HEK293T (cell line): ENCODE results near the gene TMEM123.

Source experiments
- ARNT ChIP-seq: fragments of 450-650 bp; IDR thresholded peaks from 2 replicates; pipeline ENCODE4 v1.6.1; 2017; ENCODE audit warnings: mild to moderate bottlenecking
- BHLHE40 ChIP-seq: fragments of 450-650 bp; IDR thresholded peaks from 2 replicates; pipeline ENCODE4 v1.6.1; 2016; ENCODE audit warnings: mild to moderate bottlenecking, moderate library complexity, borderline replicate concordance
- FOXK2 ChIP-seq: fragments of 450-650 bp; IDR thresholded peaks from 2 replicates; pipeline ENCODE4 v1.6.1; 2016; ENCODE audit warnings: mild to moderate bottlenecking
- FOXM1 ChIP-seq: fragments of 450-650 bp; IDR thresholded peaks from 2 replicates; pipeline ENCODE4 v1.6.1; 2017; ENCODE audit warnings: mild to moderate bottlenecking, borderline replicate concordance
- HDGF ChIP-seq: fragments of 450-650 bp; IDR thresholded peaks from 2 replicates; pipeline ENCODE4 v1.6.1; 2017; ENCODE audit warnings: antibody characterized with exemption, borderline replicate concordance
- L3MBTL2 ChIP-seq: fragments of 450-650 bp; conservative IDR thresholded peaks from 2 replicates; pipeline ENCODE4 v1.6.1; 2016; ENCODE audit warnings: mild to moderate bottlenecking
- SUZ12 ChIP-seq: fragments of 450-650 bp; IDR thresholded peaks from 2 replicates; pipeline ENCODE4 v1.6.1; 2016; ENCODE audit warnings: mild to moderate bottlenecking

DNA sequence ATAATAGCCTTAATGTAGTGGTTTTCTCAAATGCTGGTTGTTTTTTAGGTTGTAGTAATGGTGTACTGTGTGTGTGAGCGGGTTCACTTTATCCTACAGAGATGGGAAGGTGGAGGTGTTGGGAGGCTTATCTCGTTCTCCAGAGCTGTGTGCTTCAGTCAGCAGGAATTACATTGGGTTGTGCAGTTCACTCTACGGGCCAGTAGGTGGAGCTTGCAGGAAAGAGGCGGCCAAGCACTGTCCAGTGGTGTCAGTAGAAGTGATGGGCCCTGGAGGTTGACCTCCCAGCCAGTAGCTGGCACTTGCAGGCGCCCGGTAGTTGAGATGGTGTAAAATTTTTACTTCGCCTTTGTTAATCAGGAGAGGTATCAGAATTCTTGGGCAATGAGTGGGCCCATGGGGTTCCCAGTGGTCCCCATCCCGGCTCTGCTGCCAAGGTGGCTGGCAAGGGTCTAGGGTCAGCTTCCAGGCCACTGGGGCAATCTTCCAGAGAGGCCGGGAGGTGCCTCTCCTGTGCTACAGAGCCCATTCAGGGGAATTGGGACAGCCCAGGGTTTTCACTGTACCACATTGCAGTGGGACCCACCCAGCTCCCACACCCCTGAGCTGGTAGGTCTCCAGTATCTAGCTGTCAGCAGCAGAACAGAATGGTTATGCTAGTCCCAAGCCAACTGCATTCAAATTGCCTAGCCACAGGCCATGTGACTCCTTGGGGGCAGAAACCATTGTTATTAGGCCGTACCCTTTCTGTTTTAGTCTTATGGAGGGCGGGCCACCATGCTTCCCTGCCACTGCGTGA, 61.7 kb downstream of the TMEM123 start:
- TF ChIP-seq SUZ12 (no peak), HDGF (no peak), FOXK2 (no peak), L3MBTL2 (no peak), BHLHE40 (no peak), ARNT (no peak), FOXM1 (no peak)
